GM19035 (cell line): ENCODE data around the gene DHRS13.
A peak's percentile ranks its signal among the peaks of the same experiment; 100 is the strongest.
"Not testable (repeated sequence)": the region's sequence is repeated elsewhere in the genome, so short reads cannot be mapped to it uniquely, and the experiment has no call there.

Experiments
- ATAC-seq: cut with Tn5 transposase; IDR thresholded peaks from one replicate; pipeline ENCODE4 v1.9.1; 2021; ENCODE audit not compliant: unreplicated experiment

The DHRS13 gene

GRCh38 chr17:28937044-28937729 is 34.3 kb upstream of the DHRS13 start:
- no peak for ATAC-seq

DNA sequence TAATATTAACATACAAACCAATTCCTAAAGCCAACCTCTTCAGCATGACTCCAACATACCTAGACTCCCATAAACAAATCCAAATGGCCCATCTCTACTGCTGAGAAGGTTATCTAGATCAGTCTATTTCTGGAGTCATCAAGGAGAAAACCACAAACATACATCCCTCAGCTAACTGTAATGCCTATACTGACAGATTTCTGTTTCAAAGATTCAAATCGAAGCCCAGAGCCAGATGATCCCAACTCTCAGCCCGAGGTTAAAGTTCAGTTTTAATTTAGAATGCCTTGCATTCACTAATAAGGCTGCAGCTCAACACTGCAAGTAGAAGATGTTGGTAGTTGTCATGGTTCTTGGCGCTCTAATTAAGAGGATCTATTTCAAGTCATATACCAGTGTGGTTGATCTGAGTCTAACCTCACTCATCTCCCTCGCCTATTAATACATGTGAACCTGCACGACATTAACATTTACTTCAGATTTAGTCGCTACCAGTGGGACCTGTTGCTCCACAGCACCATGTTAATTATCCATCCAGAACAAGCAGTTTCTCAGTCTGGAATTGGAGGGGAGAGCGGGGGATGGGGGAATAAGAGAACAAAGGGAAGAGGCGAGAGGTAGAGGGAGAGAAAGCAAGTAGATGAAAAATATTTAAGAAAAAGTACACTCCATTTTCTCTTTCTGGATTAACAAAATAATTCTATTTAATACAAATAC is 33.0 kb upstream of the DHRS13 start:
- no peak for ATAC-seq

GRCh38 chr17:28934508-28934907 is 31.6 kb upstream of the DHRS13 start:
- ATAC-seq = not testable (repeated sequence)

- no peak for ATAC-seq
Observed at GRCh38 chr17:28929787-28930186, 26.9 kb upstream of the DHRS13 start.

GRCh38 chr17:28928061-28928460 is 25.2 kb upstream of the DHRS13 start:
- no peak for ATAC-seq

DNA sequence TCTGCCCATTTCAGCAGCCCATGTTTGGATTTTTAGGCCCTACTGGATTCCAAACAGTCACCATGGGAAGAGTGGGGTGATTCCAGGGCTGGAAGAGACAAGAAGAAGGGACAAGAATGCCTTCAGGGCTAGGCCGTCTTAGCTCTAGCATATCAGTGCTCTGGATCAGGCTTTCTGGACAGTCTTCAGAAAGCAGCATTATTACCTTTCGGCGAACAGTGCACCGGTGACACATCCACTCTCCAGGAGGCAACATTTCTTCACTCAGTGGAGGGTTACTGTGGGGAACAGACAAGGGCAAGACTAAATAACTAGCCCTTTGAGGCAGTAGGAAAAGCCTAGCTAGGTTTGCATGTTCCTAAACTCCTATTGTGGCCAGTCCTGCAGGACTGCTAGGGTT is 23.9 kb upstream of the DHRS13 start:
- no peak for ATAC-seq

GRCh38 chr17:28926366-28926765 is 23.5 kb upstream of the DHRS13 start:
- no peak for ATAC-seq

- ATAC-seq = peak; percentile 77
Observed at GRCh38 chr17:28925912-28926365, 23.1 kb upstream of the DHRS13 start.

DNA sequence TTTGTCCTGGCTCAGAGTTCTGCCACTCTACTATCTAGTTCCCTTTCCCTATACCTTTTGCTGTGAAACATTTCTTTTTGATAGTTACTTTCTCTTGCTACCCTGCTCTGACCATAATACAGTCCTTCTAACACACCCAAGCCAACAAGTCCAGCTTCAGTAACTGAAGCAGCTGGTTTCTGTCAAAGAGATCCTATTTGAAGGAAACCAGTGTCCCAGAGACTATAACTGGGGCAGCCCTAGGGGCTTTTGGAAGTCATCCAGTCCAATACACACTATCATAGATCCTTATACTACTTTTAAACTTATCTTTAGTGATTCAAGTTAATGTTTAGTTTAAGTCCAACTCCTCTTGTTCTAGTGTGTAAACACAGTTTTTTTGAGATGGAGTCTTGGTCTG is 17.3 kb upstream of the DHRS13 start:
- ATAC-seq = no peak

DNA sequence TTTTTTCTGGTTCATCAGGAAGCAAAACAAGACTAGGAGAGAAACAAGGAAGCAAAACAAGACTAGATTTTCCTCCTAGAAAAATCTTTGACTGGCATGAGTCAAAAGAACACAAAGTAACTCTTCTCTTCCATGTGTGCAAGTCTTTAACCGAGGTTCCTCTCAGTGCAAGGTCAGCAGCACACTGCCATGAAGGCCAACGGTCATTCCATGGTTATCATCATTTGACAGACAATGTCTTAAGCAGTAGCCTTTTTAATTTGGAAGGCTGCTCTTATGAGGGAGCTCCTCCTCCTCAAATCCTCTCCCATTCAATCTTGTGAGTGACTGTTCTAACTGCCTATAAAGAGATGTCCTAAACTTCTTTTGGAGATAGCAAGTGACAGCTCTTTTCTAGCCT is 15.4 kb upstream of the DHRS13 start:
- ATAC-seq = no peak

- no peak for ATAC-seq
Observed at GRCh38 chr17:28917465-28917864, 14.6 kb upstream of the DHRS13 start.

DNA sequence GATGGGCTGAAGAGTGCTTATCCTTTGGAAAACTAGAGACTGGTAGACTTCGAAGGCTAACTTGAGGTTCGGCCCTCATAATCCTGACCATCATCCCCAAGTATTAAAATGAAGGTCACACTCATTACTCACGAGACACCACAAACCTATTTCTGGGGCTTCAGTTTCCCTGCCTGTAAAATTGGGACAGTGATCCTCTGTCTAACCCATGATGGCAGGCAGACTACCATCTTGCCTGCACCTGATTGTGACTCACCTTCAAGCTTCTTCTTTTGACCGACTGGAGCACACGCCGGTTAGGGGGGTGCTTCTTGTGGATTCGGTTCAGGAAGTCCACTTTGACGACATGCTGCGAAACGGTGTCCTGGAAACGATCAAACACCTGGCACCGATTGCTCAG is 14.2 kb upstream of the DHRS13 start:
- ATAC-seq = no peak

GRCh38 chr17:28916302-28916934 is 13.5 kb upstream of the DHRS13 start:
- ATAC-seq = no peak

DNA sequence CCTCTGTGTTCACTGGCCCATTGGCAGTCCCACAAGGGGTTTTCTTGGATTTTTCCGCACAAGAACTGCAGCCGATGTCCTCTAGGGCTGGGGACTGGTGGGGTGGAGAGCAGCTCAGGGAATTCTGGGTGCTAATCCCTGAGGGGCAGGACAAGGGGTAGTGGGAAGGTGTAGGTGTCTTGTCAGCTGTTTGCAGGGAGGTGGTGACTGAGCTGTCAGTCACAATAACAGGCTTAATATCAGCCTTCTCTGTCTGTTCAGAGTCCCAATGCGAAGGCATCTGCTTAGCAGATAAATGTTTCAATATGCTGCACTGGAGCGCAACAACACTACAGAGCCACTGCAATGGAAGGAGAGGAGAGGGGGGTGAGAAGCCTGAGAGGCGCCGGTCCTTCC is 10.1 kb upstream of the DHRS13 start:
- ATAC-seq = no peak

DNA sequence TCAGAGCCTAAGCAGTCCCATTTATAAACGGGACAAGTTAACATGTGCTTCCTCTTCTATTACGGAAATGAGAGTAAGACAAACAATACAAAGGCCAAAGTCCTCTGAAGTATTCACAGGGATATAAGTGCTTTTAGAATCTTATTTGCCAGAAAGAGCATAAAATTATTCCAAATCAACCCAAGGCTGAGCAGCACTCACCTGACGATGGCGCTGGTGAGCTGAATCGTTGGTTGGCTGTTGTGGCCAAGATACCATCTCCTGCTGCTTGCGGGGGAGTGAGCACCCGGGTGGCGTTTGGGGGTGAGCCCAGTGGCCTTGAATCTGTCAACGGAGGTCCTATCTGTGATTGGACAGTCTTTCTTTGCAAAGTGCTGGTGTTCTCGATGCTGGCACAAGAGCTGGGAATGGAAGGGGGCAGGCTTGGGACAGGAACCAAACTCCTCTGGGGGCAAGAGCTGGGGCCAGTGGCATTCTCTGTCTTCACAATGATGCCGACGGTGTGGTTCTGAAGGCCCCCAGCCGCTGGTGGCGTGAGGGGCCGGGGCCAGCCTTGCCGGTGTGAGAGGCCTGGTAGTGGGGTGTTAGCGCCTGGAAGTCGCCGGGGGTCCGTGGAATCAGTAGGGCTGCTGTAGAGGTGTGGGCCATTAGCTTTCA is 9.5 kb upstream of the DHRS13 start:
- ATAC-seq = no peak

DNA sequence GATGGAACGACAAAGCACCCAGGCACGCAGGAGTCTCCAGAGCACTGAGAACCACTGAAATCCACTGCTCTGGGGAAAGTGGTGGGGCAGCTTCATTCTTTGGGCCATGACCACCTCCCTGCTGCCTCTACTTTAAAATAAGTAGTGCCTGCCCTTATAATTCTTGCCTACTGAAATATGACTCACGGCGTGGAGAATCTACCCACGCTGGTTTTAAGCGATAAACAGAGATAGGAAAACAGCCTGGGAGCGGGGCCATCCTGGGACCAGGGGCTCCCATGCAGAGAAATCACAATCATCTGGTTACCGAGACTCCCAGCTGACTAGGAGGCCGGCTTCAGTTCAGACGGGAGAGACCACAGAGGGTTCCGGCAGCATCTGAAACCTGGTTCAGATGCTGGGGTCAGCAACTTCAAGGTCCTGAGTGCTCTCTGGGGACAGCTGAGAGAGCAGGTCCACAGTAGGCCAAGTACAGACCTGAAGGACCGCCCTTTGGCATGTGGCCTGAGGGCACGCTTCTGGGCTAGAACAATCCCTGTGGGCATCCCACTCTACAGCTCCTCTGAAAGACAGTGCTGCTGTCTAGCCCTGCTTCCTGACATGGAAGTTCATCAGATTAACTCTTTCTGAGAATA is 8.6 kb upstream of the DHRS13 start:
- no peak for ATAC-seq

- ATAC-seq = no peak
Observed at GRCh38 chr17:28910534-28910933, 7.7 kb upstream of the DHRS13 start.

GRCh38 chr17:28908640-28909167 is 5.8 kb upstream of the DHRS13 start:
- no peak for ATAC-seq

DNA sequence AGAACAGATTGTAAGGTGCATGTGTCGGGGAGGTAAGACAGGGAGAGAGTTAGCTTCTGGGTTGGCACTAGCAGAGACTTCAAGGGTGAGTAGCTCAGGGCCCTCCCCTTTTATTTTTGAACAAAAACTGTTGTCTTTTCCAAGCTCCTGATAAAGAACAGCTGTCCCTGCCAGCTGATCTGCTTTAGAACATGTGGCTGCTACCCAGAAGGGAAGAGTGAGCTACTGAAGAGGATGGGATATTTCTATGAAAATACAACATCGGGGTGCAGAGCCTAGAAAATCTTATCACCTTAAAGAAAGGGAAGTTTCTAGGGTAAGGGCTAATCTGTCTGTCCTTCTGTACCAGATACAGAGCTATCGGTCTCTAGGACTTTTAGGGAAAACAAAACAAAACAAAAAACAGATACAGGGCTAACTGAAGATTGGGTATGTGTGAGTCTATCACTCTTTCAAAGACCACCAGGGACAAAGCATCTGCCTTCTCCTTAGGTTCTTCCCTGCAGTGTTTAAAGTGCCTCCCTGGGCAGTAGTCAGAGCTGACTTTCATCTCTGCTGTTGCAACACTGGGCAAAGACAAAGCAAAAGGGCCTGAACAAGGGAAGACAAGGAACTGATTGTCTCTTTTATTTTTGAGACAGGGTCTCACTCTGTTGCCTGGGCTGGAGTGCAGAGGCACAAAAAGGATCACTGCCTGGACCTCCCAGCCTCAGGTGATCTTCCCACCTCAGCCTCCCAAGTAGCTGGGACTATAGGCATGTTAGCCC is 5.0 kb upstream of the DHRS13 start:
- no peak for ATAC-seq
